Endothelial cell of umbilical vein (primary cell): Measurements from ENCODE around the gene SIAH1.

Experiments
- CTCF ChIP-seq, 2 donors: IDR thresholded peaks; 1 replicate in 1 of 2; 2 replicates in 1 of 2; pipeline ENCODE4 v1.5.1; 2011; ENCODE audit warnings: low read length in 2 of 2, mild to moderate bottlenecking in 2 of 2, moderate library complexity in 2 of 2, control low read depth in 1 of 2, inconsistent platforms in 1 of 2, low read depth in 1 of 2; ENCODE audit not compliant: insufficient read depth in 1 of 2; ENCODE audit errors: extremely low read depth in 1 of 2
- FOS ChIP-seq: IDR thresholded peaks from 2 replicates; pipeline ENCODE4 v1.6.1; 2011; ENCODE audit warnings: mild to moderate bottlenecking, low read length, moderate library complexity, borderline replicate concordance; ENCODE audit not compliant: insufficient read depth
- JUN ChIP-seq: IDR thresholded peaks from 2 replicates; pipeline ENCODE4 v1.6.1; 2011; ENCODE audit warnings: borderline replicate concordance, low read depth; ENCODE audit not compliant: insufficient read length, insufficient read depth
- POLR2A ChIP-seq: IDR thresholded peaks from 2 replicates; pipeline ENCODE4 v1.6.1; 2012; ENCODE audit warnings: low read depth, mild to moderate bottlenecking, control low read depth, low read length
- POLR2AphosphoS5 ChIP-seq: IDR thresholded peaks from 2 replicates; pipeline ENCODE4 v1.6.1; 2012; ENCODE audit warnings: low read depth, mild to moderate bottlenecking, control low read depth, low read length, moderate library complexity; ENCODE audit not compliant: insufficient read depth
- TF ChIP-seq, protein P1 (sequence below): IDR thresholded peaks from 2 replicates; pipeline ENCODE4 v1.6.1; 2011; ENCODE audit not compliant: insufficient read depth, insufficient read length

- TF ChIP-seq CTCF (IDR thresholded peaks at IDR 0.05; ENCODE audit: extremely low read depth in 1 of 2, insufficient read depth in 1 of 2, low read depth in 1 of 2, low read length in 2 of 2) = no peak
- TF ChIP-seq JUN = no peak
- TF ChIP-seq POLR2A = no peak
- TF ChIP-seq FOS = no peak
- TF ChIP-seq POLR2AphosphoS5 = no peak
- TF ChIP-seq, protein P1, sequence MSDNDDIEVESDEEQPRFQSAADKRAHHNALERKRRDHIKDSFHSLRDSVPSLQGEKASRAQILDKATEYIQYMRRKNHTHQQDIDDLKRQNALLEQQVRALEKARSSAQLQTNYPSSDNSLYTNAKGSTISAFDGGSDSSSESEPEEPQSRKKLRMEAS = no peak
Observed at GRCh38 chr16:48409839-48410632, 24.8 kb upstream of the SIAH1 start.
